Measurements from ENCODE around the gene KMT2B.
"Not testable (repeated sequence)": the region's sequence is repeated elsewhere in the genome, so short reads cannot be mapped to it uniquely, and the experiment has no call there.

Gene KMT2B

GRCh38 chr19:35717665-35718344 lies at the start of gene KMT2B:
TSS of gene KMT2B (plus strand) at chr19:35718003. CDS start at chr19:35718019, 16 bp downstream.
- no peak for DNase-seq

GRCh38 chr19:35669566-35669965 lies 48.2 kb upstream of the KMT2B start:
- no peak for DNase-seq

- DNase-seq = no peak
Measured at GRCh38 chr19:35669974-35670373, 47.8 kb upstream of the KMT2B start.

- no peak for DNase-seq
Measured at GRCh38 chr19:35670686-35671085, 47.1 kb upstream of the KMT2B start.

- DNase-seq = no peak
Measured at GRCh38 chr19:35671818-35672217, 46.0 kb upstream of the KMT2B start.

- DNase-seq = no peak
Measured at GRCh38 chr19:35673121-35673804, 44.5 kb upstream of the KMT2B start.

- no peak for DNase-seq
Measured at GRCh38 chr19:35675589-35676140, 42.1 kb upstream of the KMT2B start.

GRCh38 chr19:35689836-35690235 lies 28.0 kb upstream of the KMT2B start:
- DNase-seq = no peak

- DNase-seq = not testable (repeated sequence)
Measured at GRCh38 chr19:35691106-35691505, 26.7 kb upstream of the KMT2B start.

- no peak for DNase-seq
Measured at GRCh38 chr19:35692010-35692409, 25.8 kb upstream of the KMT2B start.

GRCh38 chr19:35693422-35693821 lies 24.4 kb upstream of the KMT2B start:
- no peak for DNase-seq

GRCh38 chr19:35693835-35694599 lies 23.8 kb upstream of the KMT2B start:
- DNase-seq = peak; percentile 53

GRCh38 chr19:35695895-35696422 lies 21.8 kb upstream of the KMT2B start:
- DNase-seq = no peak

- DNase-seq = no peak
Measured at GRCh38 chr19:35696835-35697234, 21.0 kb upstream of the KMT2B start.

GRCh38 chr19:35702223-35703012 lies 15.4 kb upstream of the KMT2B start:
- peak; percentile 97 for DNase-seq

GRCh38 chr19:35703343-35703742 lies 14.5 kb upstream of the KMT2B start:
- no peak for DNase-seq

- no peak for DNase-seq
Measured at GRCh38 chr19:35704218-35704617, 13.6 kb upstream of the KMT2B start, which contains the start of gene ZBTB32. TSS of gene ZBTB32 (plus strand) at chr19:35704558. CDS start at chr19:35714627, 10,069 bp downstream.

GRCh38 chr19:35708391-35708790 lies 9.4 kb upstream of the KMT2B start:
- DNase-seq = no peak

GRCh38 chr19:35710784-35711723 lies 6.7 kb upstream of the KMT2B start:
- DNase-seq = no peak

- no peak for DNase-seq
Measured at GRCh38 chr19:35712567-35713505, 5.0 kb upstream of the KMT2B start.
